Measurements from ENCODE around the gene IRF2. TPM values are rescaled to one million over a fixed set of nuclear protein-coding genes. Genes with fewer than 3 reads are reported as not detected.

IRF2 gene
- total RNA-seq, 1 donor from 2014 or later: 16.1 TPM

GRCh38 chr4:184477201-184477999, 3.0 kb upstream of the IRF2 start:
- Histone ChIP-seq H3K4me1 (no peaks in the 10 kb centered on the region), H3K27ac (no peak overlapping the region), H3K27me3 (peaks cover 7% of the 10 kb centered on the region), H2AFZ (replicated peaks) (no peak overlapping the region), H3K36me3 (no peaks in the 10 kb centered on the region), H3K4me2 (no peak overlapping the region), H3F3A (ENCODE audit: low read depth) (peaks cover 15% of the 10 kb centered on the region), H3K9ac (no peak overlapping the region), H3K4me3 (no peak overlapping the region), H3K79me2 (ENCODE audit: low read depth) (peaks cover 10% of the 10 kb centered on the region), H3K9me3 (ENCODE audit: low read depth) (no peaks in the 10 kb centered on the region), H4K20me1 (ENCODE audit: low read depth) (no peaks in the 10 kb centered on the region)
- DNase-seq (ENCODE audit: low spot score): peak; percentile 17
- Mint-ChIP-seq H3K9me3 (no peaks in the 10 kb centered on the region), H3K27me3 (ENCODE audit: insufficient read depth, low read depth) (peaks cover 4% of the 10 kb centered on the region), H3K4me3 (peak overlapping the region; percentile 7), H3K4me1 (peaks cover 24% of the 10 kb centered on the region), H3K36me3 (no peaks in the 10 kb centered on the region), H3K27ac (peak overlapping the region; percentile 39)
- no peak for TF ChIP-seq EZH2phosphoT487 (IDR thresholded peaks at IDR 0.05)
- TF ChIP-seq CTCF (IDR thresholded peaks at IDR 0.05): no peak
- no peak for TF ChIP-seq EZH2 (IDR thresholded peaks at IDR 0.05)

GRCh38 chr4:184476695-184477094, 2.3 kb upstream of the IRF2 start:
- H3K36me3 ChIP-seq: no peaks in the 10 kb centered on the region
- H3K9ac ChIP-seq: no peak overlapping the region
- peaks cover 7% of the 10 kb centered on the region for H3K27me3 ChIP-seq
- no peak overlapping the region for H2AFZ ChIP-seq (replicated peaks)
- H3K4me2 ChIP-seq: no peak overlapping the region
- Mint-ChIP-seq H3K4me1 (peaks cover 31% of the 10 kb centered on the region), H3K36me3 (no peaks in the 10 kb centered on the region), H3K27ac (no peak overlapping the region), H3K4me3 (peak overlapping the region; percentile 74), H3K27me3 (ENCODE audit: insufficient read depth, low read depth) (peaks cover 9% of the 10 kb centered on the region), H3K9me3 (no peaks in the 10 kb centered on the region)
- H3K9me3 ChIP-seq (ENCODE audit: low read depth): no peaks in the 10 kb centered on the region
- peaks cover 22% of the 10 kb centered on the region for H3F3A ChIP-seq (ENCODE audit: low read depth)
- peaks cover 4% of the 10 kb centered on the region for H4K20me1 ChIP-seq (ENCODE audit: low read depth)
- H3K27ac ChIP-seq: no peak overlapping the region
- peaks cover 6% of the 10 kb centered on the region for H3K4me1 ChIP-seq
- no peak overlapping the region for H3K4me3 ChIP-seq
- H3K79me2 ChIP-seq (ENCODE audit: low read depth): peaks cover 17% of the 10 kb centered on the region
- no peak for TF ChIP-seq EZH2phosphoT487 (IDR thresholded peaks at IDR 0.05)
- no peak for TF ChIP-seq EZH2 (IDR thresholded peaks at IDR 0.05)
- no peak for DNase-seq (ENCODE audit: low spot score)

GRCh38 chr4:184475498-184475897, 1.1 kb upstream of the IRF2 start:
- H3K4me1 ChIP-seq: peaks cover 8% of the 10 kb centered on the region
- H3K4me1 Mint-ChIP-seq: peaks cover 36% of the 10 kb centered on the region
- no peak for TF ChIP-seq EZH2 (IDR thresholded peaks at IDR 0.05)
- no peak for TF ChIP-seq CTCF (IDR thresholded peaks at IDR 0.05)
- TF ChIP-seq EZH2phosphoT487 (IDR thresholded peaks at IDR 0.05): no peak
- H3K36me3 Mint-ChIP-seq: no peaks in the 10 kb centered on the region
- H3K79me2 ChIP-seq (ENCODE audit: low read depth): peaks cover 29% of the 10 kb centered on the region
- no peaks in the 10 kb centered on the region for H3K36me3 ChIP-seq
- peak overlapping the region; percentile 86 for H2AFZ ChIP-seq (replicated peaks)
- H3K27me3 Mint-ChIP-seq (ENCODE audit: insufficient read depth, low read depth): peaks cover 9% of the 10 kb centered on the region
- peak overlapping the region; percentile 26 for H3K27ac Mint-ChIP-seq
- no peaks in the 10 kb centered on the region for H3K9me3 Mint-ChIP-seq
- H3K9ac ChIP-seq: no peak overlapping the region
- H3F3A ChIP-seq (ENCODE audit: low read depth): peaks cover 23% of the 10 kb centered on the region
- H3K27ac ChIP-seq: no peak overlapping the region
- peak overlapping the region; percentile 94 for H3K4me2 ChIP-seq
- H3K27me3 ChIP-seq: peaks cover 7% of the 10 kb centered on the region
- H3K4me3 Mint-ChIP-seq: peak overlapping the region; percentile 99
- DNase-seq (ENCODE audit: low spot score): no peak
- peaks cover 14% of the 10 kb centered on the region for H4K20me1 ChIP-seq (ENCODE audit: low read depth)
- H3K4me3 ChIP-seq: peak overlapping the region; percentile 70
- no peaks in the 10 kb centered on the region for H3K9me3 ChIP-seq (ENCODE audit: low read depth)

GRCh38 chr4:184475096-184475461, 729 bp upstream of the IRF2 start:
- no peaks in the 10 kb centered on the region for H3K36me3 Mint-ChIP-seq
- Histone ChIP-seq H2AFZ (replicated peaks) (peak overlapping the region; percentile 86), H3K27ac (no peak overlapping the region), H4K20me1 (ENCODE audit: low read depth) (peaks cover 14% of the 10 kb centered on the region), H3K79me2 (ENCODE audit: low read depth) (peaks cover 33% of the 10 kb centered on the region), H3K4me2 (peak overlapping the region; percentile 94), H3K9ac (no peak overlapping the region), H3K4me3 (peak overlapping the region; percentile 70), H3K27me3 (peaks cover 7% of the 10 kb centered on the region), H3K9me3 (ENCODE audit: low read depth) (no peaks in the 10 kb centered on the region), H3F3A (ENCODE audit: low read depth) (peaks cover 23% of the 10 kb centered on the region), H3K36me3 (no peaks in the 10 kb centered on the region), H3K4me1 (peaks cover 8% of the 10 kb centered on the region)
- TF ChIP-seq CTCF (IDR thresholded peaks at IDR 0.05) (no peak), EZH2phosphoT487 (IDR thresholded peaks at IDR 0.05) (no peak), EZH2 (IDR thresholded peaks at IDR 0.05) (no peak)
- peak overlapping the region; percentile 99 for H3K4me3 Mint-ChIP-seq
- H3K27me3 Mint-ChIP-seq (ENCODE audit: insufficient read depth, low read depth): peaks cover 9% of the 10 kb centered on the region
- DNase-seq (ENCODE audit: low spot score): no peak
- H3K27ac Mint-ChIP-seq: peak overlapping the region; percentile 26
- no peaks in the 10 kb centered on the region for H3K9me3 Mint-ChIP-seq
- H3K4me1 Mint-ChIP-seq: peaks cover 37% of the 10 kb centered on the region

All from neural progenitor cell (in vitro differentiated cells).